Breast epithelium (tissue), 3 donors: Measurements from ENCODE around the gene SHB.

Source experiments
- CTCF ChIP-seq, 3 donors: fragments of 450-650 bp; IDR thresholded peaks; one replicate each; pipeline ENCODE4 v1.5.1; 2016 to 2017; ENCODE audit warnings: antibody characterized with exemption in 3 of 3, mild to moderate bottlenecking in 3 of 3, moderate library complexity in 3 of 3
- POLR2A ChIP-seq: fragments of 450-650 bp; IDR thresholded peaks from one replicate; pipeline ENCODE4 v1.6.1; 2016; ENCODE audit warnings: antibody characterized with exemption, mild to moderate bottlenecking, moderate library complexity
- POLR2AphosphoS5 ChIP-seq, 3 donors: sonication (generic); formaldehyde crosslinking; IDR thresholded peaks; one replicate each; pipeline ENCODE4 v1.6.1; 2017; ENCODE audit warnings: antibody characterized with exemption in 3 of 3

GRCh38 chr9:37998881-37999587, 70.0 kb downstream of the SHB start:
- TF ChIP-seq CTCF (IDR thresholded peaks at IDR 0.05) (no peak), POLR2A (no peak), POLR2AphosphoS5 (IDR thresholded peaks at IDR 0.05) (no peak)
